Upper lobe of left lung (tissue), 6 donors: Measurements from ENCODE around the gene CCDC12. TPM values are rescaled to one million over a fixed set of nuclear protein-coding genes. Genes with fewer than 3 reads are reported as not detected.

Source experiments
- ATAC-seq, 2 donors: fragments of 200-7000 bp; cut with Tn5 transposase; one replicate each; pipeline ENCODE4 v1.9.1; 2022; ENCODE audit warnings: mild to moderate bottlenecking in 2 of 2, moderate library complexity in 2 of 2; ENCODE audit not compliant: low FRiP score in 2 of 2
- DNase-seq, 2 donors: peaks; one replicate each; pipeline ENCODE4 v3.0.0-alpha.2; 2019 to 2020
- H3K27ac ChIP-seq, 4 donors: fragments of 200-600 bp; sonication (generic); one replicate each; pipeline ENCODE4 v1.5.1; 2016 to 2019
- H3K27me3 ChIP-seq, 4 donors: fragments of 200-600 bp; sonication (generic); one replicate each; pipeline ENCODE4 v1.5.1; 2017 to 2019
- H3K36me3 ChIP-seq, 4 donors: fragments of 200-600 bp; sonication (generic); one replicate each; pipeline ENCODE4 v1.5.1; 2016 to 2019
- H3K4me1 ChIP-seq, 4 donors: fragments of 200-600 bp; sonication (generic); one replicate each; pipeline ENCODE4 v1.5.1; 2018 to 2019
- H3K4me3 ChIP-seq, 4 donors: fragments of 200-600 bp; sonication (generic); one replicate each; pipeline ENCODE4 v1.5.1; 2017 to 2019; ENCODE audit warnings: mild to moderate bottlenecking in 2 of 4, moderate library complexity in 1 of 4
- H3K9me3 ChIP-seq, 4 donors: fragments of 200-600 bp; sonication (generic); one replicate each; pipeline ENCODE4 v1.5.1; 2018 to 2019
- CTCF ChIP-seq, 6 experiments: fragments of 450-650 bp in 4 of 6; fragments of 200-600 bp in 2 of 6; sonication (generic) in 2 of 6; IDR thresholded peaks; one replicate each; pipeline ENCODE4 v1.5.1; 2016 to 2019; ENCODE audit warnings: antibody characterized with exemption in 6 of 6
- EP300 ChIP-seq, 4 donors: sonication (generic); formaldehyde crosslinking; IDR thresholded peaks; one replicate each; pipeline ENCODE4 v1.5.1; 2017; ENCODE audit warnings: antibody characterized with exemption in 4 of 4, control low read depth in 2 of 4
- POLR2A ChIP-seq, 4 donors: fragments of 450-650 bp; IDR thresholded peaks; one replicate each; pipeline ENCODE4 v1.5.1; 2016 to 2017; ENCODE audit warnings: antibody characterized with exemption in 4 of 4, mild to moderate bottlenecking in 2 of 4
- POLR2AphosphoS5 ChIP-seq, 2 donors: sonication (generic); formaldehyde crosslinking; IDR thresholded peaks; one replicate each; pipeline ENCODE4 v1.5.1; 2017; ENCODE audit warnings: antibody characterized with exemption in 2 of 2
- whole genome bisulfite sequencing, 2 donors: methylation state at CpG; one replicate each; pipeline ENCODE4 v1.1.5; 2017 to 2018; 5-methylcytosine and 5-hydroxymethylcytosine counted together
- total RNA-seq, 6 donors: library from RNA; depleted of rRNA in 4 of 6; stranded (reverse); fragments of >200 nt in 4 of 6; gene quantifications; one replicate each; pipeline versions ENCODE4 v1.1.0 to v1.2.1, GENCODE V29; 2016 to 2021
- donor health status: DM: no; HTN: no; CAD: no; lungs with moderate emphysema.
- donor health status: DM: no; HTN: yes; CAD: no; lungs with severe emphysema.

Gene CCDC12
- 10 to 100 TPM; 42.3 to 93.2 (median 69.8) TPM for total RNA-seq

- peak within 1 kb of the TSS; percentile 92 to 98 (median 96) for H3K27ac ChIP-seq
- ATAC-seq = peak; percentile 93 to 96
- H3K9me3 ChIP-seq = no peaks in the 10 kb centered on the region
- peak within 1 kb of the TSS; percentile 60 to 84 (median 63) for H3K4me3 ChIP-seq
- H3K4me1 ChIP-seq = peaks cover 64 to 77% (median 72%) of the 10 kb centered on the region in 4 donors
- peak; percentile 96 to 97 for DNase-seq
- no peaks in the 10 kb centered on the region for H3K36me3 ChIP-seq
- TF ChIP-seq POLR2AphosphoS5 (IDR thresholded peaks at IDR 0.05) (peak; percentile 79 to 93), EP300 (IDR thresholded peaks at IDR 0.05) (peak in 1 of 4 donors; percentile 13), POLR2A (IDR thresholded peaks at IDR 0.05) (peak; percentile 58 to 91 (median 67)), CTCF (IDR thresholded peaks at IDR 0.05) (peak in 1 of 6 experiments; percentile 11)
- 0 to 1% methylated on average over 48 to 64 of the region's 64 CpGs for WGBS, 2 donors
- no peaks in the 10 kb centered on the region for H3K27me3 ChIP-seq
Observed at GRCh38 chr3:46976326-46977190, at the start of gene CCDC12. CCDC12 (minus strand) TSS chr3:46976745; CDS start chr3:46976732, 13 bp downstream.

GRCh38 chr3:47024932-47025331 lies 48.4 kb upstream of the CCDC12 start:
- Histone ChIP-seq H3K9me3 (no peaks in the 10 kb centered on the region), H3K4me3 (no peak overlapping the region), H3K27me3 (no peaks in the 10 kb centered on the region), H3K27ac (no peak overlapping the region), H3K4me1 (peaks cover 7 to 21% (median 10%) of the 10 kb centered on the region in 4 donors), H3K36me3 (peaks cover 0 to 12% (median 4%) of the 10 kb centered on the region in 4 donors)
- no peak for ATAC-seq
- no peak for DNase-seq
- TF ChIP-seq POLR2A (IDR thresholded peaks at IDR 0.05) (no peak), EP300 (IDR thresholded peaks at IDR 0.05) (no peak), CTCF (IDR thresholded peaks at IDR 0.05) (no peak), POLR2AphosphoS5 (IDR thresholded peaks at IDR 0.05) (no peak)

- 26 to 30% methylated on average over 1 of the region's 1 CpG for WGBS, 2 donors
- Histone ChIP-seq H3K4me1 (peaks cover 12 to 43% (median 21%) of the 10 kb centered on the region in 4 donors), H3K9me3 (no peaks in the 10 kb centered on the region), H3K27ac (peak overlapping the region in 1 of 4 donors; percentile 31), H3K36me3 (peaks cover 0 to 21% (median 7%) of the 10 kb centered on the region in 4 donors), H3K4me3 (no peak overlapping the region), H3K27me3 (no peaks in the 10 kb centered on the region)
- DNase-seq (peak in 1 of 2 donors; percentile 58), ATAC-seq (no peak)
- TF ChIP-seq CTCF (IDR thresholded peaks at IDR 0.05) = no peak
- TF ChIP-seq POLR2A (IDR thresholded peaks at IDR 0.05) = no peak
- no peak for TF ChIP-seq POLR2AphosphoS5 (IDR thresholded peaks at IDR 0.05)
Observed at GRCh38 chr3:47022641-47023071, 46.1 kb upstream of the CCDC12 start.

GRCh38 chr3:47020311-47020710 lies 43.8 kb upstream of the CCDC12 start:
- Histone ChIP-seq H3K9me3 (no peaks in the 10 kb centered on the region), H3K4me1 (peaks cover 22 to 59% (median 37%) of the 10 kb centered on the region in 4 donors), H3K27ac (no peak overlapping the region), H3K36me3 (peaks cover 0 to 42% (median 17%) of the 10 kb centered on the region in 4 donors), H3K4me3 (no peak overlapping the region), H3K27me3 (no peaks in the 10 kb centered on the region)
- WGBS, 2 donors = 97% methylated on average over 4 of the region's 4 CpGs
- TF ChIP-seq POLR2A (IDR thresholded peaks at IDR 0.05) = no peak
- no peak for DNase-seq
- ATAC-seq = no peak

GRCh38 chr3:47019201-47019600 lies 42.7 kb upstream of the CCDC12 start:
- peaks cover 22 to 53% (median 38%) of the 10 kb centered on the region in 4 donors for H3K4me1 ChIP-seq
- H3K36me3 ChIP-seq = peaks cover 0 to 46% (median 17%) of the 10 kb centered on the region in 4 donors
- WGBS, 2 donors = 57% methylated on average over 1 of the region's 1 CpG
- DNase-seq (peak in 1 of 2 donors; percentile 54), ATAC-seq (peak in 1 of 2 donors; percentile 34)
- H3K27ac ChIP-seq = peak overlapping the region in 3 of 4 donors; percentile 22 to 71 (median 50)
- H3K27me3 ChIP-seq = no peaks in the 10 kb centered on the region
- TF ChIP-seq POLR2AphosphoS5 (IDR thresholded peaks at IDR 0.05) = no peak
- peak in 1 of 4 donors; percentile 7 for TF ChIP-seq POLR2A (IDR thresholded peaks at IDR 0.05)
- H3K9me3 ChIP-seq = no peaks in the 10 kb centered on the region
- H3K4me3 ChIP-seq = no peak overlapping the region
